K562 (cell line): ENCODE measurements around the gene CHAF1A. TPM values are rescaled to one million over a fixed set of nuclear protein-coding genes. Genes with fewer than 3 reads are reported as not detected.

Experiments used
- ATAC-seq: fragments of 200-7000 bp; cut with Tn5 transposase; 3 replicates; pipeline ENCODE4 v1.9.1; 2020; ENCODE audit warnings: moderate library complexity
- BruUV-seq: library from RNA; stranded (reverse); fragments of 400-500 nt; replicated peaks from 2 replicates; lab custom pipeline; 2021; lab: Mats Ljungman, UMichigan
- CTCF ChIA-PET: fragments of 300-600 bp; formaldehyde crosslinking; extraction: SDS; loops from one replicate; lab custom pipeline; 2021; ENCODE audit warnings: low intra/inter-chr PET ratio; lab: Yijun Ruan, JAX
- POLR2A ChIA-PET: fragments of 300-600, 350-650 bp; sonication (Branson Sonifier 250); formaldehyde crosslinking; extraction: SDS; loops from one replicate; lab custom pipeline; 2021; ENCODE audit warnings: antibody characterized with exemption, inconsistent platforms; lab: Yijun Ruan, JAX
- DNase-seq, 4 experiments: peaks; one replicate each; pipeline versions ENCODE4 v3.0.0 to v3.0.0-alpha.2; 2011 to 2018; ENCODE audit warnings: low spot score in 3 of 4, mixed read lengths in 3 of 4; ENCODE audit errors: extremely low read depth in 1 of 4
- FAIRE-seq: peaks from 2 replicates; lab custom pipeline; 2011; peaks lifted over from hg19 to GRCh38; lab: Jason Lieb, UNC
- H2AFZ ChIP-seq: 2 replicates; pipeline ENCODE4 v1.6.0; 2011; ENCODE audit warnings: low read depth, low read length, control low read depth, inconsistent platforms
- H3K27ac ChIP-seq: fragments of 200-600 bp; 3 replicates; pipeline ENCODE4 v1.8.0; 2011; ENCODE audit warnings: low read depth, mild to moderate bottlenecking, control low read depth, inconsistent platforms, low read length, moderate library complexity, mixed read lengths; ENCODE audit errors: extremely low read depth
- H3K27me3 ChIP-seq, 2 experiments: fragments of 300-600 bp in 1 of 2; 2 replicates in 1 of 2; 3 replicates in 1 of 2; pipeline versions ENCODE4 v1.6.0 to v1.8.0; 2011; ENCODE audit warnings: inconsistent platforms in 2 of 2, low read length in 2 of 2, mild to moderate bottlenecking in 1 of 2, mixed read lengths in 1 of 2, moderate library complexity in 1 of 2; ENCODE audit not compliant: control insufficient read depth in 2 of 2, insufficient read depth in 2 of 2
- H3K36me3 ChIP-seq: fragments of 300-600 bp; 3 replicates; pipeline ENCODE4 v1.8.0; 2011; ENCODE audit warnings: mild to moderate bottlenecking, low read length, inconsistent platforms; ENCODE audit not compliant: control insufficient read depth, insufficient read depth
- H3K4me1 ChIP-seq, 2 experiments: fragments of 200-600 bp in 1 of 2; replicated peaks in 1 of 2; 2 replicates in 1 of 2; 3 replicates in 1 of 2; pipeline versions ENCODE4 v1.5.1 to v1.8.0; 2011; ENCODE audit warnings: inconsistent platforms in 2 of 2, low read length in 2 of 2, mild to moderate bottlenecking in 1 of 2, mixed read lengths in 1 of 2, moderate library complexity in 1 of 2; ENCODE audit not compliant: control insufficient read depth in 2 of 2, insufficient read depth in 2 of 2
- H3K4me2 ChIP-seq: 2 replicates; pipeline ENCODE4 v1.6.1; 2011; ENCODE audit warnings: low read length, control low read depth, inconsistent platforms, mixed read lengths; ENCODE audit not compliant: insufficient read depth
- H3K4me3 ChIP-seq: fragments of 200-600 bp; sonication (generic), shearing (Covaris generic); 2 replicates; pipeline ENCODE4 v1.5.1; 2016; ENCODE audit warnings: control low read depth, inconsistent platforms
- H3K79me2 ChIP-seq: fragments of 200-600 bp; 3 replicates; pipeline ENCODE4 v1.8.0; 2011; ENCODE audit warnings: low read length, inconsistent platforms; ENCODE audit not compliant: control insufficient read depth, insufficient read depth
- H3K9ac ChIP-seq, 2 experiments: 2 replicates each; pipeline versions ENCODE4 v1.6.0 to v1.6.1; 2011; ENCODE audit warnings: low read depth in 2 of 2, low read length in 2 of 2, control low read depth in 1 of 2, inconsistent platforms in 1 of 2, mild to moderate bottlenecking in 1 of 2, mixed read lengths in 1 of 2; ENCODE audit not compliant: insufficient read depth in 1 of 2
- H3K9me1 ChIP-seq: one replicate; pipeline ENCODE4 v1.6.0; 2011; ENCODE audit warnings: inconsistent platforms, mild to moderate bottlenecking, low read length, moderate library complexity; ENCODE audit not compliant: control insufficient read depth, insufficient read depth
- H3K9me3 ChIP-seq: replicated peaks from 2 replicates; pipeline ENCODE4 v1.5.1; 2011; ENCODE audit warnings: low read depth, low read length, inconsistent platforms; ENCODE audit not compliant: control insufficient read depth, insufficient read depth
- H4K20me1 ChIP-seq: replicated peaks from 2 replicates; pipeline ENCODE4 v1.6.1; 2011; ENCODE audit warnings: low read length, inconsistent platforms, mixed read lengths; ENCODE audit not compliant: control insufficient read depth, insufficient read depth
- ATF7 ChIP-seq: fragments of 450-650 bp; IDR thresholded peaks from 2 replicates; pipeline ENCODE4 v1.7.1; 2014; ENCODE audit warnings: mild to moderate bottlenecking, moderate library complexity
- ELK3 ChIP-seq: fragments of 450-650 bp; formaldehyde crosslinking; IDR thresholded peaks from 2 replicates; pipeline ENCODE4 v1.4.0; 2020; ENCODE audit warnings: mild to moderate bottlenecking
- EP300 ChIP-seq: IDR thresholded peaks from 2 replicates; pipeline ENCODE4 v1.6.1; 2012; ENCODE audit warnings: low read length, improper control_type of control experiment
- EZH2 ChIP-seq: IDR thresholded peaks from 2 replicates; pipeline ENCODE4 v1.6.1; 2012; ENCODE audit warnings: low read depth, mild to moderate bottlenecking, inconsistent platforms, low read length, borderline replicate concordance
- HES1 ChIP-seq: fragments of 450-650 bp; IDR thresholded peaks from 2 replicates; pipeline ENCODE4 v1.6.1; 2016; ENCODE audit warnings: low read depth, mild to moderate bottlenecking, moderate library complexity
- TFAP4 ChIP-seq: sonication (generic); formaldehyde crosslinking; IDR thresholded peaks from 2 replicates; pipeline ENCODE4 v1.8.0; 2022; ENCODE audit warnings: missing genetic modification reagents, mild to moderate bottlenecking, moderate library complexity, borderline replicate concordance
- VEZF1 ChIP-seq: fragments of 200-800 bp; sonication (Bioruptor generic); IDR thresholded peaks from 2 replicates; pipeline ENCODE4 v1.6.1; 2017; ENCODE audit warnings: missing genetic modification characterization, missing compliant biosample characterization
- ZBTB34 ChIP-seq: fragments of 250-450 bp; sonication (Bioruptor Pico); IDR thresholded peaks from 2 replicates; pipeline ENCODE4 v1.8.0; 2021; ENCODE audit warnings: mild to moderate bottlenecking, moderate library complexity
- ZNF143 ChIP-seq: sonication (generic); formaldehyde crosslinking; IDR thresholded peaks from 2 replicates; pipeline ENCODE4 v1.9.0; 2022; ENCODE audit warnings: mild to moderate bottlenecking, missing genetic modification reagents
- WGBS: fragments of 100-300 bp; shearing (Covaris generic); methylation state at CpG from one replicate; pipeline ENCODE4 v1.1.6; 2016; ENCODE audit warnings: low coverage, mixed read lengths; ENCODE audit not compliant: insufficient coverage; ENCODE audit errors: missing lambda C conversion rate; 5-methylcytosine and 5-hydroxymethylcytosine counted together
- in situ Hi-C: fragments of 300-500 bp; cut with MboI; formaldehyde crosslinking; loops from 4 replicates; pipeline ENCODE4 v1.15.0; 2018; ENCODE audit warnings: inconsistent platforms, mixed read lengths
- intact Hi-C: fragments of 100-400 bp; cut with micrococcal nuclease; formaldehyde crosslinking; loops from 2 replicates; pipeline ENCODE4 v1.14.2; 2022
- polyA plus RNA-seq, 8 experiments: library from polyadenylated mRNA; depleted of rRNA in 4 of 8; stranded (reverse) in 5 of 8; unstranded in 3 of 8; fragments of >200 nt; fragmentation: Nextera tagmentation in 2 of 8; fragmentation: Illumina TruSeq in 1 of 8; extraction: Ambion mirVana in 2 of 8; extraction: Trizol in 1 of 8; gene quantifications; 2 replicates each; pipeline versions ENCODE4 v1.2.1 to v1.2.3, GENCODE V29; 2011 to 2014; ENCODE audit warnings: inconsistent platforms in 1 of 8, missing spikeins in 1 of 8
- total RNA-seq, 7 experiments: library from RNA; depleted of rRNA in 6 of 7; stranded (reverse); fragments of >200 nt in 6 of 7; fragmentation: Illumina TruSeq in 2 of 7; extraction: Trizol in 2 of 7; gene quantifications; 2 replicates each; pipeline versions ENCODE4 v1.2.1 to v1.2.3, GENCODE V29; 2011 to 2021; ENCODE audit warnings: low replicate concordance in 1 of 7

CHAF1A gene
- total and polyA plus RNA-seq, 9 of the 15 experiments (the other 6 are each of a cell fraction or from before 2014, with no cell fraction given), result 1.6 to 86.9 (median 45.2) TPM

GRCh38 chr19:4454747-4455718 is 52.6 kb downstream of the CHAF1A start:
- ATAC-seq (peak; percentile 78), FAIRE-seq (peak; percentile 99), DNase-seq (peak; percentile 74 to 91 (median 82))
- Histone ChIP-seq H3K36me3 (peaks cover 44% of the 10 kb centered on the region; the same call in 2 of the 3 replicates), H3K9me3 (no peaks in the 10 kb centered on the region), H2AFZ (no peak overlapping the region), H3K9ac (peak overlapping the region; percentile 65 to 85), H3K4me2 (peak overlapping the region; percentile 96), H3K27ac (peak overlapping the region; percentile 80), H3K4me1 (peaks cover 21 to 57% of the 10 kb centered on the region in 2 experiments), H3K4me3 (peak overlapping the region; percentile 67), H3K79me2 (peaks cover 34% of the 10 kb centered on the region), H3K9me1 (peaks cover 2% of the 10 kb centered on the region), H4K20me1 (peaks cover 5% of the 10 kb centered on the region; the same call in 1 of the 2 replicates), H3K27me3 (no peaks in the 10 kb centered on the region)
- POLR2A ChIA-PET, result interaction anchor here (0.8 to 6.3 kb wide), 5 partner anchors 10 to 40 kb away, joined by 3 to 60 read pairs (median 5); partner anchors contain the start of gene HDGFL2
- BruUV-seq, result TSS peak; percentile 51
- CTCF ChIA-PET, result interaction anchor here (0.5 kb wide), 1 partner anchor 185 kb away, joined by 3 read pairs; no protein-coding TSS in a partner anchor
- in situ Hi-C loops (no loop called here), intact Hi-C loops (no loop called here)
- 27% methylated on average over 27 of the region's 29 CpGs for WGBS
- TF ChIP-seq TFAP4, result peak; percentile 91
- no peak for TF ChIP-seq ZNF143 (CRISPR knock-in tag)
- TF ChIP-seq HES1, result no peak
- no peak for TF ChIP-seq ATF7
- TF ChIP-seq ELK3 (CRISPR knock-in tag), result no peak
- peak; percentile 43; the same call in 1 of the 2 replicates for TF ChIP-seq EP300
- TF ChIP-seq VEZF1, result peak; percentile 93
- no peak for TF ChIP-seq EZH2
- TF ChIP-seq ZBTB34 (CRISPR knock-in tag), result no peak
